HG03342 (cell line): ENCODE results near the gene ZNF362.

Experiments
- ATAC-seq: cut with Tn5 transposase; IDR thresholded peaks from one replicate; pipeline ENCODE4 v1.9.1; 2021; ENCODE audit warnings: mild to moderate bottlenecking, moderate library complexity; ENCODE audit not compliant: unreplicated experiment

The ZNF362 gene

GRCh38 chr1:33267468-33268205, 11.3 kb downstream of the ZNF362 start:
- no peak for ATAC-seq

DNA sequence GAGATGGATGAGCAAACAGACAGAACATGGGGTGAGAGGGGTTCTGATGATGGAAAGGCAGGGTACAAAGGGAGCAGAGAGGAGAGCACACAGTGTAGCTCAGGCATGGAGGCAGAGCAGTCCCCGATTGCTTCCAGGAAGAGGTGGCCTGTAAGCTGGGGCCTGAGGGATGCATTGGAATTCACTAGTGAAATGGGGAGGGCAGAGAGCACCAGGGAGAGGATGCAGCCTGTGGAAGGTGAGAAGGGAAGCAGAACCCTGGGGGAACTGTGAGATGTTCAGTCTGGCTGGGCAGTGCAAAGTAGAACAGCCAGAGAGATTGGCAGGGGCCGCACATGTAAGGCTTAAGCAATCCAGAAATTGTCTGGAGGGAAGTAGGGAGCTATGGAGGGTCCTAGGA, 12.2 kb downstream of the ZNF362 start:
- no peak for ATAC-seq

DNA sequence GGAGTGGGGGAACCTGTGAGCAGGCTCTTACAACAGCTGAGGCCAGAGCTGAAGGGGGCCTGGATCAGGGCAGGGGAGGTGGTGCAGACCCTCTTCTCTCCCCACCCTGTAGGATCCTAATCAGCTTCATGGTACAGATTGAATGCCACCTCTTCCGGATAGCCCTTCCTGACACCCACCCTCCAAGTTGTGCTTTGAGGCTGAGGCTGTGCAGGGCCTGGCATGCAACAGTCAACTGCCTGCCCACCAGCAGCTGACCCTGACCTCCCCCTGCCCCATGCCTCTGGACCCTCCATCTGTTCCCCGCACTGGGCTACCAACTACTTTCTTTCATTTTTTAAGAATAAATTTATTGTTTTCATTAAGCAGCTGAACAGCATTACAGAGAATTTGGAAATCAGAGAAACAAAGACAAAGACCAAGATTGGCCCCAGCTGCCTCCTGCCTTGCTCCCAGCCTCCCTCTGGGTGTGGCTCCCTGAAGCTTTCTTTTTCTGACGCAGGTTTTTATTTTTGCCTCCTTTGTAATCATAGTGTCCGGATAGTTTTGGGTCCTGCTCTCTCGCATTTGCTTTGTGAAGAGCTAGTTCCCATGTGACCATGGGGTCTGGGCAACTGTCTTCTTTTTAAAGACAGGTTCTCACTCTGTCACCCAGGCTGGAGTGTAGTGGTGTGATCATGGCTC, 12.8 kb downstream of the ZNF362 start:
- ATAC-seq: no peak

GRCh38 chr1:33269621-33270020, 13.3 kb downstream of the ZNF362 start:
- no peak for ATAC-seq

GRCh38 chr1:33270379-33270778, 14.1 kb downstream of the ZNF362 start:
- ATAC-seq: no peak

DNA sequence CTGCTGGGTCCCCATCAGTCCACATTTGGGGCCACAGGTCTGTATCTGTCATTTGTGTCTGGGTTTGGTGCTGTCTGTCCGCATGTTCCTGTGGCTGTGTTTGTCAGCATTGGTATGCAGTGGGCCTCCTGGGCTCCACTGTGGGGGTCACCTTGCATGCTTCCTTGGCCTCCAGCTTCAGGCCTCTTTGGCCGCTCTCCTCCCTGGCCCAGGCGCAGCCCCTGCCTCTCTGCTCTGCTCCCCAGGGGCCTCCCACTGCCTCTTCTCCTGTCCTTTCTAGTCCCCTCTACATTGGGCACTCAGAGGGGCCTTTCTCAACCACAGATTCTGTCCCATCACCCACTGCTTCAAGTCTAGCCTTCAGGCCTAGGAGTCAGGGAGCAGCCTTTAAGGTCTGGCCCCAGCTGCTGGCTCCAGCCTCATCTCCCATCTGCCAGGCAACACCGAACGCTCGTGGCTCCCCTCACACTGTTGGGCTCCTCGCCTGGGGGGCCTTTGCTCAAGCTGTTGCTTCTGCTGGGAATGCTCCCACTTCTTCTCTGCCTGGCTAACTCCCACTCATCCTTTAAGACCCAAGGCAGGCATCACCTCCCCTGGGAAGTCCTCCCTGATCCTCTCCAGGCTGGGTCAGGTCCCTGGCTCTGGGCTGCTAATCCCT, 14.6 kb downstream of the ZNF362 start:
- ATAC-seq: no peak

DNA sequence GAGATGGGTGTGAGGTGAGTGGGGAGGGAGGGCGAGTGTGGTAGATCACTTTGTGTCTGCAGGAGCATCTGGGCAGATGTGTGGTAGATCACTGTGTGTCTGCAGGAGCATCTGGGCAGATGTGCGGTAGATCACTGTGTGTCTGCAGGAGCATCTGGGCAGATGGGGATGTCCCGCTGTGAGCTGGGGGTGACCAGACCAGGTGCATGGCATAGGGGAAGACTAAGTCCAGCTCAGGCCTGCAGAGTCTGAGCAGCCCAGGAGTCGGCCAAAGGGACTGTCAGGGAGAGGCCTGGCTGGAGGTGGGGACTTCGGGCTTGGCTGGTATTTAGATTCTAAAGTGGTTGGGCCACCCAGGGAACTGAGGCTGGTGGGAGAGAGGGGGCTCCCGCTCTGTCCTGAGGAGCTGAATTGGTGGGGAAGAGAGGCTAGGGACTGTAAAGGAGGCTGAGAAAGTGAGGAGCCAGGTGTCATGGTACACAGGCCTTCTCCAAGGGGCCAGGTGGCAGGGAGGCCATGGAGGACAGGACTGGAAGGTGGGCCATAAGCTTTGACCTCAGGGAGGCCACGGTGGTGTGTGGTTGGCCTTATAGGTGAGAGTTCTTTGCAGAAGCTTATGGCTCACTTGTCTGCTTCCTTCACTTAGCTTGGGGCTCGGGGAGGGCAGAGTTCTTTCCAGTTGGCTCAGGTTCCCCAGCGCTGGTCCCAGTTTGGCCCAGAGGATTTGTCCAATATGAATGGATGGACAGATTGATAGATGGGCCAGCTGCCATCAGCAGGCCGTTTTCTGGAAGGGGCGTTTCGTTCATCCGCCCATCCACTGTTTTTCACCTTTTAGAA, 15.6 kb downstream of the ZNF362 start:
- ATAC-seq: no peak

DNA sequence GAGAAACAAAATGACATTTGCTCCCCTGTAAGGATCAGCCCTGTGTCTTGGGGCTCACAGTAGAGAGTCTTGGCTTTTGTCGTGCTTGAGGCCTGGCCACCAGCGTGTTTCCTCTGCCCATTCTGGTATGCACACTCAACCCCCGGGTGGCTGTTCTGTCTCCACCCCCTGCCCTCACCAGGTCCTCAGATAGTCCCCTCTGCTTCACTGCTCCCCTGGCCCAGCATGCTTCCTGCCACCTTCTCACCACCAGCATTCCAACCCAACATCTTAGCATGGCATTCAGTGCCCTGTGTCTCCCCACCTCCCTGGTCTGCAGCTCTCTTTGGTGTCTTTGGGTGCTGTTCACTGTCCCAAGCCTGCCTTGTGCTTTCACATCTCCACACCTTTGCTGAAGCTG, 16.2 kb downstream of the ZNF362 start:
- no peak for ATAC-seq

GRCh38 chr1:33272930-33273329, 16.6 kb downstream of the ZNF362 start:
- no peak for ATAC-seq

DNA sequence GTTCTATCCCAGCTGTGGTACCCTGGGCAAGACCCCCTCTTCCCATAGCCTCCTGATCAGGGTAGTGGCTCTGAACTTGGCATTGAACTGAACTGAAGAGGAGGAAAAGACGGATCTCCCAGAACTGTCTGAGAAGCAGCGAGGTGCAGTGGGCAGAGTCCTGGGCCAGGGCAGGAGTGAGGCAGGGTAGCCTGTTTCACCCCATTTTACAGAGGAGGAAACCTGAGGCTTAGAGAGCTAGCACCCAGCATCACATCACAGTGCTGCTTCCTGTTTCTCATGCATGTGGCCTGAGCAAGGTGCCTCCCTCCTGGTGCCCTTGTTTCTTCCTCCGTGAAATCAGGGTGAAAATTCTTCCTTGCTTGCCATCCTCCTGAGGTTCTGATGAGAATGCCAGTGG, 17.1 kb downstream of the ZNF362 start:
- ATAC-seq: no peak

DNA sequence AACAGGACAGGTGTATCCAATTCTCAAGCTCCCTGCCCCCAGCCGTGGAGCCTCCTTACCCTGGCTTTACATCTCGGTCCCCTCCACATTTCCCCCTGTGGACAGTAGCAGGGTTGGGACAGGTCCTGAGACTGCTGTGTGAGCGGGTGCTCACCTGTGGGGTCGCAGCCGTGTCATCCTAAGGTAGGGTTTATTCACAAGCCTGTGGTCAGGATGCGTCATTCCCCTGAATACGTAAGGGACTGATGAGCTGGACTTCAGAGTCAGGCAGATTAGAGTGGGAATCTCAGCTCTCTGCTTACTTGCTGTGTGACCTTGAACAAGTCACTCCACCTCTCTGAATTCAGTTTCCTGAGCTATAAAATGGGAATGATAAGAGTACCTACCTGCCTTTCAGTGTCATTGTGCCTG, 17.7 kb downstream of the ZNF362 start:
- ATAC-seq: no peak

DNA sequence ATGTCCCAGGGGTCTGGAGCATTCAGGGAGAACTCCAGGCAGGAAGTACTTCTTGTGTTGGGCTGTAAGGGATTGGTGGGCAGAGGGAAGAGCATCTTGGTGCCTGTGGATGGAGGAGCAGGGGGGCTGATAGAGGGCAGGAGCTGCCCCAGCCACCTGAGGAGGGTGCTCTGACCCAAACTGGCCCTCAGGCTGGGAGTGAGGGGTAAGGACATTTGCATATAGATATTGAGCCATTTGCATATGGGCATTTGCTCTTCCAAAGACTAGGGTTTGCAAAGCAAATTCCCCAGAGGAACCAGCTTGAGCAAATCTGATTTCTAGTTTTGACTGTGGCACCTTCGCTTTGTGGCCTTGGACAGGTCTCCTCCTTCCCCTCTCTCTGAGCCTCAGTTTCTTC, 18.2 kb downstream of the ZNF362 start:
- ATAC-seq: no peak

DNA sequence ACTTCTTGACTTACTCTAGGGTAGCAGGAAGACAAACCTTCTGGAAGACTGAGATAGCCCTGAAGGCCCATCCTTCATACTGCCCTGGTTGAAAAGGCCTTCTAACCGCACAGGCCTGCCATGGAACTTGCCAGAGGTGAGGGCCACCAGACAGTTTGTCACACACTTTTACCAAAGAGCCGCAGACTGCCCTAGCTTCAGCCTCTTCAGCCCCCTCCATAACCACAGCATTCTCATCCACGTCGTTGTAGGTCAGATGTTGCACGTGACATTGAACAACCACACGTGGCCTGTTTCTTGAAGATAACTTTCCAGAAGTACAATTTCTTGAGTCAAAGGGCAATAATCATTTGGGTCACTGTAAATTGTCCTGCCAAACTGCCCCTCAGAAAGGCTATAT, 18.9 kb downstream of the ZNF362 start:
- no peak for ATAC-seq

GRCh38 chr1:33275706-33276572, 19.6 kb downstream of the ZNF362 start:
- ATAC-seq: no peak

- ATAC-seq: no peak
Measured at GRCh38 chr1:33276573-33277298, 20.4 kb downstream of the ZNF362 start.

DNA sequence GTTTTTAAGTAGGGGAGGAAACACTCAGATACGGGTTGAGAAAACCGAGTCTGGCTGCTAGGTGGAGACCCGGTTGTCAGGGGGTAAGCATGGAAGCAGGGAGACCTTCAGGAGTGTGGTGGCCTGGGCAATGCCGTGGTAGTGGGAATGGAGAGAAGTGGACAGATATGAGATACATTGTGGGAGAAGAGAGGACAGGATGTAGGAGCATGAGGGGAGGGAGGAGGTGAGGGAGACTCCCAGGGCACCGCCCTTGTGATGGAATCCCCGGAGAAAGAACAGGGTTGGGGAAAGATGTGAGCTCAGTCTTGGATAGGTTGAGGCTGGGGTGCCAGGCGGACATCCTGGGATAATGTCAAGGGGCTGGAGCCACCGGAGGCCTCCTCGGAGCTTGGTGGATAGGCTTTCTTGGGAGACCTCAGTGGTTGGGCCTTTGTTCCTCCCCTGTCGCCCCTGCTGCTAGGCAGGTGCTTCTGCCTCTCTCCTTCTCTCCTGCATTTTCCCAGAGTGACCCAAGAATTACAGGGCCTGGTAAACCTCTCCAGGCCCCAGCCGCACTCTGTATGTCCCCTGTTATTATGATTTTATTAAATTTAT, 21.3 kb downstream of the ZNF362 start:
- ATAC-seq: no peak

GRCh38 chr1:33280091-33280661, 23.9 kb downstream of the ZNF362 start:
- ATAC-seq: no peak

DNA sequence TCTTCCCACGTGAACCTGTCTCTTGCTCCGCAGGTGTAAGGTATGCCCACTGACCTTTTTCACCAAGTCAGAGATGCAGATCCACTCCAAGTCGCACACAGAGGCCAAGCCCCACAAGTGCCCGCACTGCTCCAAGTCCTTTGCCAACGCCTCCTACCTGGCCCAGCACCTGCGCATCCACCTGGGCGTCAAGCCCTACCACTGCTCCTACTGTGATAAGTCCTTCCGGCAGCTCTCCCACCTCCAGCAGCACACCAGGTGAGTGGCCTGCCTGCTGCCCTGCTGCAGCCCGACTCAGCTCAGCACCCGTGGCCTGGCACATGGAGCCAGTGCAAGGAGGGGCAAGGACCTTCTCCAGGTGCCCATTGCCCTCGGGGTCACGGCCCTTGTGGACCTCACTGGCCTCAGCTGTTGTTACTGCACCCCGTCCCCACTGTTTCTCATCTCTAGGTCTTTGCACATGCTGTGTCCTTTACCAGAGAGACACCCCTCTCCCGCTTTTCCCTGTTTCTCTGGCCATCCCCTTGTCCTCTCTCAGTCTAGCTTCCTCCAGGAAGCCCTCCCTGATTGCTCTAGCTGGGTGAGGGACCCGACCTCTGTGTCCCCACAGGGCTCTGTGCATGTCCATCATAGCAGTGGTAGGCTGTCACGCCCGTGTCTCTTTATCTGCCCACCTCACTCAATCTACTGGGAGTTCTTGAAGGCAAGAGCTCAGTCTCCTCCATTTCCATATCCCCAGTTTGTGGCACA, 25.4 kb downstream of the ZNF362 start:
- ATAC-seq: no peak
